GM21390 (cell line): ENCODE results near the gene MTCH1.

Experiments used
- ATAC-seq: cut with Tn5 transposase; IDR thresholded peaks from one replicate; pipeline ENCODE4 v1.9.1; 2021; ENCODE audit not compliant: unreplicated experiment

Gene MTCH1

GRCh38 chr6:36985808-36986703 is at the start of gene MTCH1:
Gene MTCH1, minus strand, starts transcription at chr6:36986196. Its CDS starts 23 bp downstream, at chr6:36986173.
- ATAC-seq: peak; percentile 80

GRCh38 chr6:37033819-37034795 is 48.1 kb upstream of the MTCH1 start:
- no peak for ATAC-seq

- no peak for ATAC-seq
These were observed 47.3 kb upstream of the MTCH1 start for GRCh38 chr6:37033255-37033654.

GRCh38 chr6:37032239-37032638 is 46.2 kb upstream of the MTCH1 start:
- ATAC-seq: no peak

GRCh38 chr6:37030599-37030998 is 44.6 kb upstream of the MTCH1 start:
- ATAC-seq: no peak

GRCh38 chr6:37029249-37029971 is 43.4 kb upstream of the MTCH1 start:
- no peak for ATAC-seq

GRCh38 chr6:37027811-37028469 is 41.9 kb upstream of the MTCH1 start:
- ATAC-seq: no peak

- no peak for ATAC-seq
These were observed 41.2 kb upstream of the MTCH1 start for GRCh38 chr6:37027036-37027720.

- ATAC-seq: no peak
These were observed 39.8 kb upstream of the MTCH1 start for GRCh38 chr6:37025621-37026466.

- no peak for ATAC-seq
These were observed 38.8 kb upstream of the MTCH1 start for GRCh38 chr6:37024656-37025337.

- no peak for ATAC-seq
These were observed 36.3 kb upstream of the MTCH1 start for GRCh38 chr6:37022135-37022863.

GRCh38 chr6:37021356-37022129 is 35.5 kb upstream of the MTCH1 start:
- ATAC-seq: no peak

GRCh38 chr6:37020812-37021211 is 34.8 kb upstream of the MTCH1 start:
- no peak for ATAC-seq

GRCh38 chr6:37020381-37020780 is 34.4 kb upstream of the MTCH1 start:
- ATAC-seq: no peak

GRCh38 chr6:37019065-37019450 is 33.1 kb upstream of the MTCH1 start:
- no peak for ATAC-seq

- peak; percentile 93 for ATAC-seq
These were observed 32.4 kb upstream of the MTCH1 start for GRCh38 chr6:37018198-37019064.
